Stimulated activated CD8-positive, alpha-beta memory T cell treated with anti-CD3 and anti-CD28 coated beads, Interleukin-4, amount 100 ng/mL, for 1 hour (primary cell): ENCODE results near the gene TMEM63C.

ENCODE experiments used
- DNase-seq, 2 donors: peaks; one replicate each; pipeline ENCODE4 v3.0.0-alpha.2; 2020; ENCODE audit warnings: low read depth in 2 of 2, low spot score in 1 of 2

Gene TMEM63C

GRCh38 chr14:77181603-77182437 is at the start of gene TMEM63C:
TMEM63C (plus strand) TSS chr14:77181798; CDS start chr14:77218814, 37,016 bp downstream.
- DNase-seq: peak; percentile 2 to 10

- no peak for DNase-seq
Measured at GRCh38 chr14:77131871-77132486, 49.6 kb upstream of the TMEM63C start.

GRCh38 chr14:77133720-77134338 is 47.8 kb upstream of the TMEM63C start:
- no peak for DNase-seq

GRCh38 chr14:77139022-77139421 is 42.6 kb upstream of the TMEM63C start:
- DNase-seq: no peak

- DNase-seq: no peak
Measured at GRCh38 chr14:77139540-77140358, 41.8 kb upstream of the TMEM63C start.

- no peak for DNase-seq
Measured at GRCh38 chr14:77140359-77141213, 41.0 kb upstream of the TMEM63C start.

- DNase-seq: no peak
Measured at GRCh38 chr14:77141214-77142004, 40.2 kb upstream of the TMEM63C start, which contains the start of gene ZDHHC22. ZDHHC22 (minus strand) TSS chr14:77141791; CDS start chr14:77139738, 2,053 bp downstream.

- no peak for DNase-seq
Measured at GRCh38 chr14:77142005-77142800, 39.4 kb upstream of the TMEM63C start.

GRCh38 chr14:77143071-77143470 is 38.5 kb upstream of the TMEM63C start:
- DNase-seq: no peak

- DNase-seq: no peak
Measured at GRCh38 chr14:77144412-77145115, 37.0 kb upstream of the TMEM63C start.

GRCh38 chr14:77145975-77146740 is 35.4 kb upstream of the TMEM63C start:
- no peak for DNase-seq

- DNase-seq: no peak
Measured at GRCh38 chr14:77148510-77149231, 32.9 kb upstream of the TMEM63C start.

GRCh38 chr14:77151245-77151644 is 30.4 kb upstream of the TMEM63C start:
- no peak for DNase-seq

GRCh38 chr14:77151918-77152588 is 29.5 kb upstream of the TMEM63C start:
- no peak for DNase-seq

- DNase-seq: no peak
Measured at GRCh38 chr14:77153802-77154201, 27.8 kb upstream of the TMEM63C start.

GRCh38 chr14:77154421-77154820 is 27.2 kb upstream of the TMEM63C start:
- no peak for DNase-seq
